ENCODE results near the gene ARMC5.

Gene ARMC5

GRCh38 chr16:31471241-31471874, 12.1 kb downstream of the ARMC5 start:
- Histone ChIP-seq H3K27ac (peak overlapping the region; percentile 78 to 97), H3K4me3 (peak overlapping the region; percentile 80)
- DNase-seq (ENCODE audit: low spot score) = no peak
- no peak for TF ChIP-seq CTCF (IDR thresholded peaks at IDR 0.05)

GRCh38 chr16:31471875-31472708, 12.8 kb downstream of the ARMC5 start, which contains the start of gene TGFB1I1:
TSS of gene TGFB1I1 (plus strand) at chr16:31472152. CDS start at chr16:31472189, 37 bp downstream.
- Histone ChIP-seq H3K27ac (peak within 1 kb of the TSS; percentile 78 to 97), H3K4me3 (peak within 1 kb of the TSS; percentile 80)
- TF ChIP-seq CTCF (IDR thresholded peaks at IDR 0.05) = no peak
- DNase-seq (ENCODE audit: low spot score) = peak; percentile 89

GRCh38 chr16:31472709-31473203, 13.5 kb downstream of the ARMC5 start:
- peak; percentile 73 for TF ChIP-seq CTCF (IDR thresholded peaks at IDR 0.05)
- peak; percentile 97 for DNase-seq (ENCODE audit: low spot score)
- H3K27ac ChIP-seq = peak overlapping the region; percentile 78 to 97
- peak overlapping the region; percentile 80 for H3K4me3 ChIP-seq

GRCh38 chr16:31473264-31473984, 14.1 kb downstream of the ARMC5 start:
- Histone ChIP-seq H3K27ac (peak overlapping the region; percentile 78 to 97), H3K4me3 (peak overlapping the region; percentile 80)
- no peak for TF ChIP-seq CTCF (IDR thresholded peaks at IDR 0.05)
- no peak for DNase-seq (ENCODE audit: low spot score)

- H3K4me3 ChIP-seq = no peak overlapping the region
- no peak for DNase-seq (ENCODE audit: low spot score)
- no peak for TF ChIP-seq CTCF (IDR thresholded peaks at IDR 0.05)
- H3K27ac ChIP-seq = peak overlapping the region in 1 of 2 donors; percentile 52
Observed at GRCh38 chr16:31474173-31474714, 14.9 kb downstream of the ARMC5 start.

GRCh38 chr16:31474773-31475738, 15.8 kb downstream of the ARMC5 start:
- no peak for DNase-seq (ENCODE audit: low spot score)
- H3K4me3 ChIP-seq = no peak overlapping the region
- TF ChIP-seq CTCF (IDR thresholded peaks at IDR 0.05) = no peak
- H3K27ac ChIP-seq = no peak overlapping the region
